Measurements from ENCODE around the gene OR2AK2.
"Not testable (repeated sequence)": the region's sequence is repeated elsewhere in the genome, so short reads cannot be mapped to it uniquely, and the experiment has no call there.

The OR2AK2 gene, protein sequence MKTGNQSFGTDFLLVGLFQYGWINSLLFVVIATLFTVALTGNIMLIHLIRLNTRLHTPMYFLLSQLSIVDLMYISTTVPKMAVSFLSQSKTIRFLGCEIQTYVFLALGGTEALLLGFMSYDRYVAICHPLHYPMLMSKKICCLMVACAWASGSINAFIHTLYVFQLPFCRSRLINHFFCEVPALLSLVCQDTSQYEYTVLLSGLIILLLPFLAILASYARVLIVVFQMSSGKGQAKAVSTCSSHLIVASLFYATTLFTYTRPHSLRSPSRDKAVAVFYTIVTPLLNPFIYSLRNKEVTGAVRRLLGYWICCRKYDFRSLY

GRCh38 chr1:247964933-247965332, at the start of gene OR2AK2:
Gene OR2AK2, plus strand, starts transcription at chr1:247965233. Its CDS starts 144 bp downstream, at chr1:247965377.
- Mint-ChIP-seq H3K9me3 (peaks cover 5% of the 10 kb centered on the region), H3K27me3 (peaks cover 3% of the 10 kb centered on the region), H3K4me1 (no peaks in the 10 kb centered on the region), H3K36me3 (no peaks in the 10 kb centered on the region), H3K27ac (no peak within 1 kb of the TSS), H3K4me3 (no peak within 1 kb of the TSS)

GRCh38 chr1:247919952-247920351, 45.1 kb upstream of the OR2AK2 start, which contains the start of gene OR2T8:
Gene OR2T8, plus strand, starts transcription at chr1:247920252. Its CDS starts 766 bp downstream, at chr1:247921018.
- no peaks in the 10 kb centered on the region for H3K4me1 Mint-ChIP-seq
- H3K27me3 Mint-ChIP-seq = peaks cover 3% of the 10 kb centered on the region
- no peak within 1 kb of the TSS for H3K27ac Mint-ChIP-seq
- no peaks in the 10 kb centered on the region for H3K36me3 Mint-ChIP-seq
- H3K9me3 Mint-ChIP-seq = no peaks in the 10 kb centered on the region
- H3K4me3 Mint-ChIP-seq = no peak within 1 kb of the TSS

- Mint-ChIP-seq H3K27ac (no peak overlapping the region), H3K4me3 (no peak overlapping the region), H3K4me1 (no peaks in the 10 kb centered on the region), H3K27me3 (no peaks in the 10 kb centered on the region), H3K9me3 (no peaks in the 10 kb centered on the region), H3K36me3 (no peaks in the 10 kb centered on the region)
These were observed 41.1 kb upstream of the OR2AK2 start for GRCh38 chr1:247923941-247924340.

GRCh38 chr1:247924868-247925267, 40.2 kb upstream of the OR2AK2 start, which contains the start of gene OR2AJ1:
Gene OR2AJ1, plus strand, starts transcription at chr1:247924889. Its CDS starts 8,880 bp downstream, at chr1:247933769.
- Mint-ChIP-seq H3K4me3 (no peak within 1 kb of the TSS), H3K4me1 (no peaks in the 10 kb centered on the region), H3K27ac (no peak within 1 kb of the TSS), H3K36me3 (no peaks in the 10 kb centered on the region), H3K27me3 (peaks cover under 1% of the 10 kb centered on the region), H3K9me3 (no peaks in the 10 kb centered on the region)

DNA sequence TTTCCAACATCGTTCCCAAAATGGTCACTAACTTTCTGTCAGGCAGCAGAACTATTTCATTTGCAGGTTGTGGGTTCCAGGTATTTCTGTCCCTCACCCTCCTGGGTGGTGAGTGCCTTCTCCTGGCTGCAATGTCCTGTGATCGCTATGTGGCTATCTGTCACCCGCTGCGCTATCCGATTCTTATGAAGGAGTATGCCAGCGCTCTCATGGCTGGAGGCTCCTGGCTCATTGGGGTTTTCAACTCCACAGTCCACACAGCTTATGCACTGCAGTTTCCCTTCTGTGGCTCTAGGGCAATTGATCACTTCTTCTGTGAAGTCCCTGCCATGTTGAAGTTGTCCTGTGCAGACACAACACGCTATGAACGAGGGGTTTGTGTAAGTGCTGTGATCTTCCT, 31.0 kb upstream of the OR2AK2 start:
- Mint-ChIP-seq H3K4me1 (no peaks in the 10 kb centered on the region), H3K4me3 (no peak overlapping the region)

GRCh38 chr1:247935781-247936180, 29.3 kb upstream of the OR2AK2 start:
- Mint-ChIP-seq H3K27me3 (no peaks in the 10 kb centered on the region), H3K27ac (no peak overlapping the region), H3K4me1 (no peaks in the 10 kb centered on the region), H3K36me3 (no peaks in the 10 kb centered on the region), H3K9me3 (no peaks in the 10 kb centered on the region), H3K4me3 (no peak overlapping the region)

More for the DNA sequence above, 31.0 kb upstream of the OR2AK2 start:
- peaks cover 5% of the 10 kb centered on the region for H3K27me3 Mint-ChIP-seq
- no peak overlapping the region for H3K27ac Mint-ChIP-seq
- H3K9me3 Mint-ChIP-seq = no peaks in the 10 kb centered on the region
- H3K36me3 Mint-ChIP-seq = no peaks in the 10 kb centered on the region

- Mint-ChIP-seq H3K4me3 (no peak overlapping the region), H3K9me3 (no peaks in the 10 kb centered on the region), H3K27ac (no peak overlapping the region), H3K27me3 (no peaks in the 10 kb centered on the region), H3K36me3 (no peaks in the 10 kb centered on the region), H3K4me1 (no peaks in the 10 kb centered on the region)
These were observed 28.6 kb upstream of the OR2AK2 start for GRCh38 chr1:247936415-247936814.

GRCh38 chr1:247936965-247937734, 27.9 kb upstream of the OR2AK2 start:
- H3K36me3 Mint-ChIP-seq, H3K27ac Mint-ChIP-seq, H3K27me3 Mint-ChIP-seq, H3K4me1 Mint-ChIP-seq, H3K9me3 Mint-ChIP-seq, H3K4me3 Mint-ChIP-seq: not testable (repeated sequence)

DNA sequence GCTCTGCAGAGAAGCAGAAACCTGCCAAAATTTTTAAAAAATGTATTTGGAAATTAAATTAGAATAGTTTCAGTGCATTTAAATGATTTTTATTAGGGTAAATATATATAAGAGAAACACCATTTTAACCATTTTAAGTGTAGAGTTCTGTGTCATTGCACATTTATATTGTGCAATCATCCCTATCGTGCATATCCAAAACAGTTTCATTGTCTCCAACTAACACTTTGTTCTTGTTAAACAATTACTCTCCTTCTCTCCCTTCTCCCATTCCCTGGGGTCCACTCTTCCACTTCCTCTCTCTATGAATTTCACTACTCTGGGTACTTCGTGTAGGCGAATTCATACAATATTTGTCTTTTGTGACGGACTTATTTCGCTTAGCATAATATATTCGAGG, 22.4 kb upstream of the OR2AK2 start:
- no peaks in the 10 kb centered on the region for H3K36me3 Mint-ChIP-seq
- H3K27me3 Mint-ChIP-seq = no peaks in the 10 kb centered on the region

DNA sequence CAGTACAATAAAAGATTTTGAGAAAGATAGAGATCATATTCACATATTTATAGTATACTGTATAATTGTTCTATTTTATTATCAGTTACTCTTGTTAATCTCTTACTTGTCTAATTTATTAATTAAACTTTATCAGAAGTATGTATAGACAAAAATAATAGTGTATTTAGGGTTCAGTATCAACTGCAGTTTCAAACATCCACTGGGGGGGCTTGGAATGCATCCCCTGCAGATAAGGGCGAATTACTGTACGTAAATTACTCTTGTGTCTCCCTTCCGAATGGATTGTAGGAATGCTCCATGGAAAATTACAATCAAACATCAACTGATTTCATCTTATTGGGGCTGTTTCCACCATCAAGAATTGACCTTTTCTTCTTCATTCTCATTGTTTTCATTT, 16.5 kb upstream of the OR2AK2 start, which contains the start of gene OR2L8:
Gene OR2L8 (plus strand): TSS at position 301 of the 400 bp plus-strand sequence. CDS start 0 bp downstream, at position 301.
- H3K27me3 Mint-ChIP-seq = no peaks in the 10 kb centered on the region
- H3K4me1 Mint-ChIP-seq = no peaks in the 10 kb centered on the region
- no peak within 1 kb of the TSS for H3K4me3 Mint-ChIP-seq
- H3K36me3 Mint-ChIP-seq = no peaks in the 10 kb centered on the region
- no peak within 1 kb of the TSS for H3K27ac Mint-ChIP-seq
- H3K9me3 Mint-ChIP-seq = peaks cover 6% of the 10 kb centered on the region

More for the DNA sequence above, 22.4 kb upstream of the OR2AK2 start:
- Mint-ChIP-seq H3K9me3 (peaks cover 10% of the 10 kb centered on the region), H3K4me3 (no peak overlapping the region), H3K4me1 (no peaks in the 10 kb centered on the region), H3K27ac (no peak overlapping the region)

- Mint-ChIP-seq H3K4me1 (no peaks in the 10 kb centered on the region), H3K4me3 (no peak overlapping the region), H3K27me3 (no peaks in the 10 kb centered on the region), H3K27ac (no peak overlapping the region), H3K9me3 (peaks cover 4% of the 10 kb centered on the region), H3K36me3 (no peaks in the 10 kb centered on the region)
These were observed 11.6 kb upstream of the OR2AK2 start for GRCh38 chr1:247953408-247953807.

GRCh38 chr1:247961791-247962190, 3.2 kb upstream of the OR2AK2 start:
- Mint-ChIP-seq H3K27me3 (peaks cover 3% of the 10 kb centered on the region), H3K4me1 (no peaks in the 10 kb centered on the region), H3K4me3 (no peak overlapping the region), H3K27ac (no peak overlapping the region), H3K36me3 (no peaks in the 10 kb centered on the region), H3K9me3 (peaks cover 10% of the 10 kb centered on the region)

GRCh38 chr1:247962911-247963588, 2.0 kb upstream of the OR2AK2 start:
- no peak overlapping the region for H3K4me3 Mint-ChIP-seq
- peaks cover 10% of the 10 kb centered on the region for H3K9me3 Mint-ChIP-seq
- H3K36me3 Mint-ChIP-seq = no peaks in the 10 kb centered on the region
- peaks cover 3% of the 10 kb centered on the region for H3K27me3 Mint-ChIP-seq
- H3K27ac Mint-ChIP-seq = no peak overlapping the region
- no peaks in the 10 kb centered on the region for H3K4me1 Mint-ChIP-seq

DNA sequence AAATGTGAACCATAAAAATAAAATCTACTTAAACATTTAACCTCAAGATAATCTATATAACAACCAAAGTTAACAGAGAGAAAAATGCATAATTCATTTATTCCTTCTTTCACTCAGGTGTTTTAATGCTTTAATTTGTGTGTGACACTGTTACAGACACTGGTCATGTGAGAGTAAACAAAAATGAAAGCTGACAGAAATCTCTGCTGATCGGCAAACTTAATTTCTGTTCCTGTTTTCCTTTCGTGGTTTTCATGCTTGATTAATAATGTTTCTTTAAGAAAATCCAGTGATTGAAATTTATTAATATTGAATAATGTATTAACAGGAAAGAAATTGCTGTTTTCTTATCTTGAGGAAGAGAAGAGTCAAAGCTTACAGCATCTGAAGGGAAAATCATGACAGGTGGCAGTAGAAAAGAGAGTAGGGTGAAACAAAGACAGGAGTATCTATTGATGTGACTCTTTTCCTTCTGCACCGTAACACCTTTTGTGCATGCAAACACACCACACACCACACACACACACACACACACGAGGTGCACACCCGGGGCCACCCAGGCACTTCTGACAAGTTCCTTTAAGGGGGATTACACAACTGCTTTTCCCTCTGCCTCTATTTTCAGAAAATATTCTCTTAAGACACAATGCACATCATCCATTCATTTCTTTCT, 1.6 kb downstream of the OR2AK2 start:
- H3K4me3 Mint-ChIP-seq = no peak overlapping the region
- no peaks in the 10 kb centered on the region for H3K4me1 Mint-ChIP-seq
- H3K36me3 Mint-ChIP-seq = no peaks in the 10 kb centered on the region
- peaks cover 5% of the 10 kb centered on the region for H3K9me3 Mint-ChIP-seq
- peaks cover 3% of the 10 kb centered on the region for H3K27me3 Mint-ChIP-seq
- no peak overlapping the region for H3K27ac Mint-ChIP-seq

DNA sequence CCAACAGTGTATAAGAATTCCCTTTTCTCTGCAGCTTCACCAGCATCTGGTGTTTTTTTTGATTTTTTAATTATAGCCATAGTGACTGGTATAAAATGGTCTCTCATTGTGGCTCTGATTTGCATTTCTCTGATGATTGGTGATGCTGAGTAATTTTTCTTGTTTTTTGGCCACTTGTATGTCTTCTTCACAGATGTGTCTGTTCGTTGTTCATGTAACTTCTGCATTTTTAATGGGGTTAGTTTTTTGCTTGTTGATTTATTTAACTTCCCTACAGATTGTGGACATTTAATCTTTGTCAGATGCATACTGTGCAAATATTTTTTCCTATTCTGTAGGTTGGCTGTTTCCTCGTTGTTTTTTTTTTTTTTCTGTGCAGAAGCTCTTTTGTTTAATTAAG, 28.0 kb downstream of the OR2AK2 start:
- H3K27ac Mint-ChIP-seq = no peak overlapping the region
- H3K27me3 Mint-ChIP-seq = peaks cover 8% of the 10 kb centered on the region
- H3K9me3 Mint-ChIP-seq = peaks cover 11% of the 10 kb centered on the region
- H3K4me3 Mint-ChIP-seq = no peak overlapping the region
- H3K36me3 Mint-ChIP-seq = no peaks in the 10 kb centered on the region
- H3K4me1 Mint-ChIP-seq = no peaks in the 10 kb centered on the region
